H9 (cell line): ENCODE results near the gene CSRNP3. TPM values are rescaled to one million over a fixed set of nuclear protein-coding genes. Genes with fewer than 3 reads are reported as not detected.

ENCODE experiments used
- DNase-seq: peaks from one replicate; pipeline ENCODE4 v3.0.0-alpha.2; 2017
- H2AFZ ChIP-seq: one replicate; pipeline ENCODE4 v1.6.1; 2013; ENCODE audit warnings: mild to moderate bottlenecking, low read length, control low read depth, moderate library complexity
- H2AK5ac ChIP-seq: 2 replicates; pipeline ENCODE4 v1.6.1; 2013; ENCODE audit warnings: low read length, control low read depth, mixed read lengths; ENCODE audit not compliant: insufficient read length
- H2BK120ac ChIP-seq: one replicate; pipeline ENCODE4 v1.6.1; 2013; ENCODE audit warnings: low read depth, mild to moderate bottlenecking, low read length, control low read depth, inconsistent platforms; ENCODE audit not compliant: poor library complexity, severe bottlenecking
- H2BK12ac ChIP-seq: 2 replicates; pipeline ENCODE4 v1.6.1; 2013; ENCODE audit warnings: low read length, control low read depth, mixed read lengths, low read depth; ENCODE audit not compliant: insufficient read length
- H2BK15ac ChIP-seq: 2 replicates; pipeline ENCODE4 v1.6.1; 2013; ENCODE audit warnings: low read depth, low read length, control low read depth
- H2BK20ac ChIP-seq: one replicate; pipeline ENCODE4 v1.6.1; 2013; ENCODE audit warnings: low read depth, mild to moderate bottlenecking, low read length, control low read depth, inconsistent platforms; ENCODE audit not compliant: poor library complexity, severe bottlenecking
- H2BK5ac ChIP-seq: 2 replicates; pipeline ENCODE4 v1.6.1; 2013; ENCODE audit warnings: low read length, control low read depth, mixed read lengths; ENCODE audit not compliant: insufficient read length
- H3K14ac ChIP-seq: 2 replicates; pipeline ENCODE4 v1.6.1; 2013; ENCODE audit warnings: low read length, control low read depth; ENCODE audit not compliant: insufficient read depth
- H3K18ac ChIP-seq: 2 replicates; pipeline ENCODE4 v1.6.1; 2013; ENCODE audit warnings: low read depth, mild to moderate bottlenecking, mixed read lengths, low read length, control low read depth; ENCODE audit not compliant: insufficient read length
- H3K23ac ChIP-seq: 2 replicates; pipeline ENCODE4 v1.6.1; 2013; ENCODE audit warnings: low read length, control low read depth, mixed read lengths, low read depth; ENCODE audit not compliant: insufficient read length
- H3K23me2 ChIP-seq: 2 replicates; pipeline ENCODE4 v1.6.1; 2013; ENCODE audit warnings: low read depth, mild to moderate bottlenecking, mixed read lengths, low read length, control low read depth; ENCODE audit not compliant: insufficient read length, poor library complexity, severe bottlenecking
- H3K27ac ChIP-seq: 2 replicates; pipeline ENCODE4 v1.5.1; 2013; ENCODE audit warnings: low read length, control low read depth, mixed read lengths, low read depth; ENCODE audit not compliant: insufficient read length
- H3K27me3 ChIP-seq: 2 replicates; pipeline ENCODE4 v1.6.1; 2013; ENCODE audit warnings: low read length, control low read depth, inconsistent platforms; ENCODE audit not compliant: insufficient read depth
- H3K4ac ChIP-seq: 2 replicates; pipeline ENCODE4 v1.6.1; 2013; ENCODE audit warnings: low read depth, mild to moderate bottlenecking, control low read depth, inconsistent platforms, low read length, moderate library complexity
- H3K4me1 ChIP-seq: 2 replicates; pipeline ENCODE4 v1.6.1; 2013; ENCODE audit warnings: low read length, control low read depth, inconsistent platforms; ENCODE audit not compliant: insufficient read depth
- H3K4me2 ChIP-seq: 2 replicates; pipeline ENCODE4 v1.6.1; 2013; ENCODE audit warnings: low read length, control low read depth, mixed read lengths; ENCODE audit not compliant: insufficient read length, insufficient read depth
- H3K56ac ChIP-seq: 2 replicates; pipeline ENCODE4 v1.6.1; 2013; ENCODE audit warnings: low read depth, mild to moderate bottlenecking, mixed read lengths, low read length, control low read depth; ENCODE audit not compliant: insufficient read length
- H3K79me1 ChIP-seq: 2 replicates; pipeline ENCODE4 v1.6.1; 2013; ENCODE audit warnings: low read depth, mild to moderate bottlenecking, moderate library complexity, low read length, control low read depth, inconsistent platforms; ENCODE audit not compliant: insufficient read depth, poor library complexity, severe bottlenecking
- H3K79me2 ChIP-seq: 2 replicates; pipeline ENCODE4 v1.6.1; 2013; ENCODE audit warnings: low read length, control low read depth, inconsistent platforms; ENCODE audit not compliant: insufficient read depth
- H3K9ac ChIP-seq: 2 replicates; pipeline ENCODE4 v1.6.1; 2013; ENCODE audit warnings: low read length, control low read depth, mixed read lengths; ENCODE audit not compliant: insufficient read length; ENCODE audit errors: extremely low read depth
- H3K9me3 ChIP-seq: one replicate; pipeline ENCODE4 v1.6.1; 2013; ENCODE audit warnings: low read depth, low read length, inconsistent platforms; ENCODE audit not compliant: control insufficient read depth
- H3T11ph ChIP-seq: one replicate; pipeline ENCODE4 v1.6.1; 2013; ENCODE audit warnings: mild to moderate bottlenecking, low read length, control low read depth, inconsistent platforms
- H4K20me1 ChIP-seq: one replicate; pipeline ENCODE4 v1.6.1; 2013; ENCODE audit not compliant: control insufficient read depth, insufficient read length, insufficient read depth
- H4K5ac ChIP-seq: 2 replicates; pipeline ENCODE4 v1.6.1; 2013; ENCODE audit warnings: low read depth, mild to moderate bottlenecking, mixed read lengths, low read length, control low read depth; ENCODE audit not compliant: insufficient read length
- H4K8ac ChIP-seq: replicated peaks from 2 replicates; pipeline ENCODE4 v1.6.1; 2013; ENCODE audit warnings: low read length, control low read depth, mixed read lengths, low read depth; ENCODE audit not compliant: insufficient read length
- H4K91ac ChIP-seq: 2 replicates; pipeline ENCODE4 v1.6.1; 2013; ENCODE audit warnings: low read depth, mild to moderate bottlenecking, moderate library complexity, mixed read lengths, low read length, control low read depth; ENCODE audit not compliant: insufficient read length
- H3K27ac Mint-ChIP-seq, 3 experiments: 2 replicates in 2 of 3; 3 replicates in 1 of 3; pipeline ENCODE4 v1.8.0; 2020 to 2021; ENCODE audit warnings: mixed read lengths in 3 of 3, mild to moderate bottlenecking in 1 of 3, moderate library complexity in 1 of 3
- H3K27me3 Mint-ChIP-seq: 2 replicates; pipeline ENCODE4 v1.8.0; 2021; ENCODE audit warnings: low read depth, mild to moderate bottlenecking, moderate library complexity, mixed read lengths
- H3K36me3 Mint-ChIP-seq, 3 experiments: 2 replicates in 2 of 3; 3 replicates in 1 of 3; pipeline ENCODE4 v1.8.0; 2020 to 2021; ENCODE audit warnings: low read depth in 3 of 3, mixed read lengths in 3 of 3; ENCODE audit not compliant: insufficient read depth in 1 of 3
- H3K4me1 Mint-ChIP-seq, 2 experiments: 2 replicates each; pipeline ENCODE4 v1.8.0; 2020; ENCODE audit warnings: mixed read lengths in 2 of 2
- H3K4me3 Mint-ChIP-seq, 2 experiments: 2 replicates in 1 of 2; 3 replicates in 1 of 2; pipeline ENCODE4 v1.8.0; 2020 to 2021; ENCODE audit warnings: mild to moderate bottlenecking in 2 of 2, mixed read lengths in 2 of 2, moderate library complexity in 1 of 2
- H3K9me3 Mint-ChIP-seq, 2 experiments: 2 replicates in 1 of 2; 3 replicates in 1 of 2; pipeline ENCODE4 v1.8.0; 2020; ENCODE audit warnings: mild to moderate bottlenecking in 2 of 2, mixed read lengths in 2 of 2, moderate library complexity in 1 of 2
- CTCF ChIP-seq: fragments of 200-600 bp; sonication (generic); conservative IDR thresholded peaks from 3 replicates; pipeline ENCODE4 v1.8.0; 2021; ENCODE audit warnings: antibody characterized with exemption, mild to moderate bottlenecking
- WGBS: extraction: QIAGEN DNeasy Blood & Tissue Kit; methylation state at CpG from one replicate; pipeline ENCODE4 v1.1.7; 2013; ENCODE audit warnings: missing lambda C conversion rate, low lambda C conversion rate, mixed read lengths; ENCODE audit not compliant: insufficient read length; ENCODE audit errors: extremely low coverage; 5-methylcytosine and 5-hydroxymethylcytosine counted together
- total RNA-seq: library from RNA; stranded (reverse); gene quantifications from 2 replicates; pipeline ENCODE4 v1.2.1, GENCODE V29; 2021

CSRNP3 gene
- total RNA-seq, 1 experiment from 2014 or later: 3.6 TPM

- H3K23me2 ChIP-seq: no peaks in the 10 kb centered on the region
- no peaks in the 10 kb centered on the region for H3K79me2 ChIP-seq
- DNase-seq: no peak
- H2BK5ac ChIP-seq: no peak overlapping the region
- H3K14ac ChIP-seq: no peak overlapping the region
- TF ChIP-seq CTCF: no peak
- no peak overlapping the region for H3K4ac ChIP-seq
- H2BK12ac ChIP-seq: no peak overlapping the region
- Mint-ChIP-seq H3K4me3 (no peak overlapping the region), H3K4me1 (peaks cover 4 to 7% of the 10 kb centered on the region in 2 experiments), H3K27me3 (no peaks in the 10 kb centered on the region), H3K36me3 (peaks cover 6 to 13% (median 8%) of the 10 kb centered on the region in 3 experiments; a peak in 6 of 7 replicates), H3K27ac (no peak overlapping the region), H3K9me3 (peaks cover 0 to 7% of the 10 kb centered on the region in 2 experiments; a peak in 1 of 5 replicates)
- H2BK20ac ChIP-seq: no peak overlapping the region
- no peak overlapping the region for H4K8ac ChIP-seq
- H3K23ac ChIP-seq: no peak overlapping the region
- no peak overlapping the region for H4K5ac ChIP-seq
- H3K9me3 ChIP-seq: no peaks in the 10 kb centered on the region
- H2BK120ac ChIP-seq: no peak overlapping the region
- no peak overlapping the region for H2BK15ac ChIP-seq
- H3K9ac ChIP-seq: no peak overlapping the region
- H3K56ac ChIP-seq: no peak overlapping the region
- H3K4me2 ChIP-seq: no peak overlapping the region
- no peak overlapping the region for H3K18ac ChIP-seq
- no CpG with 5 or more reads among the region's 3 CpGs for WGBS
- no peak overlapping the region for H2AK5ac ChIP-seq
- H3K27me3 ChIP-seq: no peaks in the 10 kb centered on the region
- no peak overlapping the region for H3T11ph ChIP-seq
- H2AFZ ChIP-seq: no peak overlapping the region
- H3K4me1 ChIP-seq: 0 out of 2 replicates have a peak, but pooled peaks cover 2% of the 10 kb centered on the region
- H4K20me1 ChIP-seq: peaks cover 2% of the 10 kb centered on the region
- H3K27ac ChIP-seq: no peak overlapping the region
- no peak overlapping the region for H4K91ac ChIP-seq
- no peaks in the 10 kb centered on the region for H3K79me1 ChIP-seq
Measured at GRCh38 chr2:165640247-165640929, 170.9 kb downstream of the CSRNP3 start.
